Sigmoid colon (tissue), 7 donors: ENCODE results near the gene NSUN4. TPM values are rescaled to one million over a fixed set of nuclear protein-coding genes. Genes with fewer than 3 reads are reported as not detected.

Experiments used
- DNase-seq: peaks from one replicate; pipeline ENCODE4 v3.0.0-alpha.2; 2019
- H3K27ac ChIP-seq, 4 donors: fragments of 200-600 bp; sonication (generic); one replicate each; pipeline ENCODE4 v1.5.1; 2016 to 2019; ENCODE audit warnings: mild to moderate bottlenecking in 1 of 4
- H3K27me3 ChIP-seq, 3 donors: fragments of 200-600 bp; sonication (generic); one replicate each; pipeline ENCODE4 v1.5.1; 2019; ENCODE audit warnings: mild to moderate bottlenecking in 1 of 3
- H3K36me3 ChIP-seq, 4 donors: fragments of 200-600 bp; sonication (generic); one replicate each; pipeline ENCODE4 v1.5.1; 2016 to 2019
- H3K4me1 ChIP-seq, 4 donors: fragments of 200-600 bp; sonication (generic); one replicate each; pipeline ENCODE4 v1.5.1; 2017 to 2019
- H3K4me3 ChIP-seq, 4 donors: fragments of 200-600 bp; sonication (generic); one replicate each; pipeline ENCODE4 v1.5.1; 2017 to 2019; ENCODE audit warnings: mild to moderate bottlenecking in 2 of 4, moderate library complexity in 1 of 4
- H3K9me3 ChIP-seq, 4 donors: fragments of 200-600 bp in 3 of 4; sonication (generic) in 3 of 4; one replicate each; pipeline versions ENCODE4 v1.5.1 to v1.6.1; 2013 to 2019
- EP300 ChIP-seq, 4 donors: sonication (generic); formaldehyde crosslinking; IDR thresholded peaks; one replicate each; pipeline ENCODE4 v1.6.1; 2017; ENCODE audit warnings: antibody characterized with exemption in 4 of 4
- POLR2A ChIP-seq, 2 donors: fragments of 450-650 bp; IDR thresholded peaks; one replicate each; pipeline ENCODE4 v1.6.1; 2016; ENCODE audit warnings: antibody characterized with exemption in 2 of 2, mild to moderate bottlenecking in 2 of 2, moderate library complexity in 2 of 2
- POLR2AphosphoS5 ChIP-seq, 4 donors: sonication (generic); formaldehyde crosslinking; IDR thresholded peaks; one replicate each; pipeline ENCODE4 v1.6.1; 2017; ENCODE audit warnings: antibody characterized with exemption in 4 of 4
- WGBS, 2 donors: extraction: QIAGEN DNeasy Blood & Tissue Kit; methylation state at CpG; one replicate each; pipeline ENCODE4 v1.1.7; 2013; 5-methylcytosine and 5-hydroxymethylcytosine counted together
- intact Hi-C: fragments of 100-400 bp; cut with DNase I; formaldehyde crosslinking; loops from one replicate; pipeline ENCODE4 v1.15.1; 2023
- polyA plus RNA-seq, 3 donors: library from polyadenylated mRNA; stranded (reverse); fragments of 200-250 nt; gene quantifications; one replicate each; pipeline ENCODE4 v1.2.3, GENCODE V29; 2013
- total RNA-seq, 4 donors: library from RNA; depleted of rRNA; stranded (reverse); fragments of >200 nt; gene quantifications; one replicate each; pipeline ENCODE4 v1.1.0, GENCODE V29; 2016
- TF ChIP-seq, protein P1 (sequence below), 4 experiments: fragments of 450-650 bp in 3 of 4; fragments of 200-600 bp in 1 of 4; IDR thresholded peaks; one replicate each; pipeline ENCODE4 v1.5.1; 2016 to 2019; ENCODE audit warnings: antibody characterized with exemption in 4 of 4, mild to moderate bottlenecking in 3 of 4, moderate library complexity in 2 of 4
- donor health status: healthy with polysubstance abuse.
- donor health status: Bipolar disorder and iron deficiency.
- donor health status: healthy.

The NSUN4 gene
- total and polyA plus RNA-seq, 7 donors, result 7.2 to 18.6 (median 13.2) TPM

DNA sequence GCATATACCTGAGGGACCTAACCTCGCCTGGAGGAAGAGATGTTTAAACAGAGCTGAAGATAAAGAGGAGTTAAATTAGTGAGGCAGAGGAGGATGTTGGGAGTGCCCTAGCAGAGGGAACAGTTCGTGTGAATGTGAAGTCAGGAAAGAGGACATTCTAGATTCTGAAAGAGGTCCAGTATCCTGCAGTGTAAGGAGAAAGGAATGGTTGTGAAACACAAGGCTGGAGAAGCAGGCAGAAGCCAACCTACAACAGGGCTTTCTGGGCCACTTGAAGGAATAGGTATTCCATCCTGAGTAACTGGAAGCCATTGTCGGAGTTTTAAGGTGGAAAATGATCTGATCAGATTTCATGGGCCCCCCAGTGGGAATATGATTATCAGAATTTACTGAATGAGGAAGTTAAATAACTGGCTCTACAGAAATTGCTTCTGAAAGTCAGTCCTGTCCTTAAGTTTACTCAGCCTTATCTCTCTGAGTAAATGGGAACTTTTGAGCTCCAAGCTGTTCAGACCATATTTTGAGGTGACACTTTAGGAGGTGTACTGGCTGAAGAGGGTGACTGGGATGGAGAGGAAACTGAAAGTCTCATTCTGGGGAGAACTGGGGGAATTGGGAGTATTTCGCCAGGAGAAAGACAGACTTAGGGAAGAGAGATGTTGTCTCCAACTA is 29.1 kb downstream of the NSUN4 start:
- TF ChIP-seq, protein P1, sequence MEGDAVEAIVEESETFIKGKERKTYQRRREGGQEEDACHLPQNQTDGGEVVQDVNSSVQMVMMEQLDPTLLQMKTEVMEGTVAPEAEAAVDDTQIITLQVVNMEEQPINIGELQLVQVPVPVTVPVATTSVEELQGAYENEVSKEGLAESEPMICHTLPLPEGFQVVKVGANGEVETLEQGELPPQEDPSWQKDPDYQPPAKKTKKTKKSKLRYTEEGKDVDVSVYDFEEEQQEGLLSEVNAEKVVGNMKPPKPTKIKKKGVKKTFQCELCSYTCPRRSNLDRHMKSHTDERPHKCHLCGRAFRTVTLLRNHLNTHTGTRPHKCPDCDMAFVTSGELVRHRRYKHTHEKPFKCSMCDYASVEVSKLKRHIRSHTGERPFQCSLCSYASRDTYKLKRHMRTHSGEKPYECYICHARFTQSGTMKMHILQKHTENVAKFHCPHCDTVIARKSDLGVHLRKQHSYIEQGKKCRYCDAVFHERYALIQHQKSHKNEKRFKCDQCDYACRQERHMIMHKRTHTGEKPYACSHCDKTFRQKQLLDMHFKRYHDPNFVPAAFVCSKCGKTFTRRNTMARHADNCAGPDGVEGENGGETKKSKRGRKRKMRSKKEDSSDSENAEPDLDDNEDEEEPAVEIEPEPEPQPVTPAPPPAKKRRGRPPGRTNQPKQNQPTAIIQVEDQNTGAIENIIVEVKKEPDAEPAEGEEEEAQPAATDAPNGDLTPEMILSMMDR (IDR thresholded peaks at IDR 0.05), result no peak
- no peak for TF ChIP-seq EP300 (IDR thresholded peaks at IDR 0.05)
- TF ChIP-seq POLR2AphosphoS5 (IDR thresholded peaks at IDR 0.05), result no peak
- no peak for TF ChIP-seq POLR2A (IDR thresholded peaks at IDR 0.05)
- intact Hi-C loops, result no loop called here
- H3K27me3 ChIP-seq, result no peaks in the 10 kb centered on the region
- H3K9me3 ChIP-seq, result no peaks in the 10 kb centered on the region
- 58 to 73% methylated on average over 4 of the region's 4 CpGs for WGBS, 2 donors
- H3K36me3 ChIP-seq, result peaks cover 0 to 42% (median 5%) of the 10 kb centered on the region in 4 donors
- no peak overlapping the region for H3K4me3 ChIP-seq
- H3K4me1 ChIP-seq, result no peaks in the 10 kb centered on the region
- no peak for DNase-seq
- H3K27ac ChIP-seq, result no peak overlapping the region

GRCh38 chr1:46370214-46370633 is 29.6 kb downstream of the NSUN4 start:
- no peak overlapping the region for H3K4me3 ChIP-seq
- H3K27me3 ChIP-seq, result no peaks in the 10 kb centered on the region
- 84 to 85% methylated on average over 3 of the region's 3 CpGs for WGBS, 2 donors
- peaks cover 0 to 36% (median 4%) of the 10 kb centered on the region in 4 donors for H3K36me3 ChIP-seq
- H3K27ac ChIP-seq, result no peak overlapping the region
- intact Hi-C loops, result no loop called here
- no peaks in the 10 kb centered on the region for H3K9me3 ChIP-seq
- TF ChIP-seq POLR2A (IDR thresholded peaks at IDR 0.05), result no peak
- TF ChIP-seq POLR2AphosphoS5 (IDR thresholded peaks at IDR 0.05), result no peak
- no peak for TF ChIP-seq EP300 (IDR thresholded peaks at IDR 0.05)
- TF ChIP-seq, protein P1 (IDR thresholded peaks at IDR 0.05), result no peak
- no peak for DNase-seq
- H3K4me1 ChIP-seq, result no peaks in the 10 kb centered on the region

- Histone ChIP-seq H3K4me3 (no peak overlapping the region), H3K4me1 (no peaks in the 10 kb centered on the region), H3K36me3 (peaks cover 0 to 18% (median 2%) of the 10 kb centered on the region in 4 donors), H3K9me3 (no peaks in the 10 kb centered on the region), H3K27ac (no peak overlapping the region), H3K27me3 (no peaks in the 10 kb centered on the region)
- DNase-seq, result no peak
- 98% methylated on average over 1 of the region's 1 CpG for WGBS, 2 donors
- intact Hi-C loops, result no loop called here
- TF ChIP-seq POLR2AphosphoS5 (IDR thresholded peaks at IDR 0.05), result no peak
Observed at GRCh38 chr1:46372431-46372830, 31.8 kb downstream of the NSUN4 start.

- 97 to 98% methylated on average over 1 of the region's 1 CpG for WGBS, 2 donors
- no peaks in the 10 kb centered on the region for H3K4me1 ChIP-seq
- H3K4me3 ChIP-seq, result no peak overlapping the region
- intact Hi-C loops, result no loop called here
- peak; percentile 17 for DNase-seq
- H3K27ac ChIP-seq, result no peak overlapping the region
- no peaks in the 10 kb centered on the region for H3K27me3 ChIP-seq
- no peak for TF ChIP-seq POLR2AphosphoS5 (IDR thresholded peaks at IDR 0.05)
- no peak for TF ChIP-seq EP300 (IDR thresholded peaks at IDR 0.05)
- TF ChIP-seq, protein P1 (IDR thresholded peaks at IDR 0.05), result no peak
- TF ChIP-seq POLR2A (IDR thresholded peaks at IDR 0.05), result no peak
- H3K9me3 ChIP-seq, result no peaks in the 10 kb centered on the region
- H3K36me3 ChIP-seq, result no peaks in the 10 kb centered on the region
Observed at GRCh38 chr1:46379996-46380395, 39.4 kb downstream of the NSUN4 start.

DNA sequence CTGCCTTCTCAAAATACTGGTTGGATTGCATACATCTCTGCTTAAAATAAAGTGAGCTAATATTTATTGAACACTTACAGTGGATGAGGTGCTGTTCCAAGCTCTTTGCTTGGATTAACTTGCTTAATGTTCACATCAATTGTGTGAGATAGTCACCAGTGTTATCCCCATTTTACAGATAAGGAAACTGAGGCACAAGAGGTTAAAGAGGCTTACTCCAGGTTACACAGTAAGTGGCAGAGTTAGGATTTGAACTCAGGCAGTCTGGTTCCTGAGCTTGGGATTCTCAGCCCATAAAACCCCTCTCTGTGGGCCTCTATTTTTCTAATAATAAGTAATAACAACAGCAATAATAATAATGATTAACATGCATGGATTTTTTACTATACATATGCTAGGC is 39.9 kb downstream of the NSUN4 start:
- H3K9me3 ChIP-seq, result no peaks in the 10 kb centered on the region
- intact Hi-C loops, result no loop called here
- no peaks in the 10 kb centered on the region for H3K36me3 ChIP-seq
- no peak overlapping the region for H3K27ac ChIP-seq
- no peak for TF ChIP-seq POLR2AphosphoS5 (IDR thresholded peaks at IDR 0.05)
- TF ChIP-seq, protein P1 (IDR thresholded peaks at IDR 0.05), result no peak
- no peak for TF ChIP-seq EP300 (IDR thresholded peaks at IDR 0.05)
- no peak for TF ChIP-seq POLR2A (IDR thresholded peaks at IDR 0.05)
- H3K4me3 ChIP-seq, result no peak overlapping the region
- no peak for DNase-seq
- no peaks in the 10 kb centered on the region for H3K27me3 ChIP-seq
- H3K4me1 ChIP-seq, result no peaks in the 10 kb centered on the region
